ENCODE measurements around the gene PCLO. TPM values are rescaled to one million over a fixed set of nuclear protein-coding genes. Genes with fewer than 3 reads are reported as not detected.
A peak's percentile ranks its signal among the peaks of the same experiment; 100 is the strongest.

Gene PCLO
- total RNA-seq, 2 experiments from 2014 or later, result not detected

DNA sequence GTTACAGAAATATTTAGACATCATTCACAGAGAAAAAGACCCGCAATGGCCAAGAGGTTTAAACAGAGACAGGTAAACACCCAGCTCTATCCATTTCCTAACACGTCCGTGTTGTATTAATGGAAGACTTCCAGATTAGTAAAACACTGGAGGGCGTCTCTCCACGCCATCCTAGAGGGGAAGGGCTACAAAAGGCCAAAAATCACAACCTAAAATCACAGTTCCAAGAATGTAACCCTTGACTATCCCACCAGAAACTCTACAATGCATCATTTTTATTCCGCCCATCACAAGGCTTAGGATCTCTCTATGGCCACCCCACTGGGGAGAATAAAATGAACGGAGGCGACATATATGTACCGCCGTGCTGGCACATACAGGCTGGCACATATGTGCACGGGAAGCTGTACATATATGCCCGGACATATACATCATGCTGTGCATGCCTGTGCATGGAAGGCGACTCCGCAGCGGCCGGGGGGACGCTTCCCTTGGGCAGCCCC lies 734 bp downstream of the PCLO start:
- H3K36me3 Mint-ChIP-seq (ENCODE audit: low read depth), result no peaks in the 10 kb centered on the region
- no peak for DNase-seq
- TF ChIP-seq, protein P1, sequence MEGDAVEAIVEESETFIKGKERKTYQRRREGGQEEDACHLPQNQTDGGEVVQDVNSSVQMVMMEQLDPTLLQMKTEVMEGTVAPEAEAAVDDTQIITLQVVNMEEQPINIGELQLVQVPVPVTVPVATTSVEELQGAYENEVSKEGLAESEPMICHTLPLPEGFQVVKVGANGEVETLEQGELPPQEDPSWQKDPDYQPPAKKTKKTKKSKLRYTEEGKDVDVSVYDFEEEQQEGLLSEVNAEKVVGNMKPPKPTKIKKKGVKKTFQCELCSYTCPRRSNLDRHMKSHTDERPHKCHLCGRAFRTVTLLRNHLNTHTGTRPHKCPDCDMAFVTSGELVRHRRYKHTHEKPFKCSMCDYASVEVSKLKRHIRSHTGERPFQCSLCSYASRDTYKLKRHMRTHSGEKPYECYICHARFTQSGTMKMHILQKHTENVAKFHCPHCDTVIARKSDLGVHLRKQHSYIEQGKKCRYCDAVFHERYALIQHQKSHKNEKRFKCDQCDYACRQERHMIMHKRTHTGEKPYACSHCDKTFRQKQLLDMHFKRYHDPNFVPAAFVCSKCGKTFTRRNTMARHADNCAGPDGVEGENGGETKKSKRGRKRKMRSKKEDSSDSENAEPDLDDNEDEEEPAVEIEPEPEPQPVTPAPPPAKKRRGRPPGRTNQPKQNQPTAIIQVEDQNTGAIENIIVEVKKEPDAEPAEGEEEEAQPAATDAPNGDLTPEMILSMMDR (IDR thresholded peaks at IDR 0.05), result no peak
- ChIA-PET POLR2A (no interaction called here), CTCF (no interaction called here)
- H3K27ac Mint-ChIP-seq, result no peak overlapping the region
- no peak for ATAC-seq
- peak overlapping the region; percentile 49 for H3K4me3 Mint-ChIP-seq
- peaks cover 6% of the 10 kb centered on the region for H3K4me1 Mint-ChIP-seq (ENCODE audit: low read depth)
- intact Hi-C loops (cut with micrococcal nuclease), result no loop called here
- H3K27me3 Mint-ChIP-seq, result peaks cover 11% of the 10 kb centered on the region
- peaks cover 2% of the 10 kb centered on the region for H3K9me3 Mint-ChIP-seq

DNA sequence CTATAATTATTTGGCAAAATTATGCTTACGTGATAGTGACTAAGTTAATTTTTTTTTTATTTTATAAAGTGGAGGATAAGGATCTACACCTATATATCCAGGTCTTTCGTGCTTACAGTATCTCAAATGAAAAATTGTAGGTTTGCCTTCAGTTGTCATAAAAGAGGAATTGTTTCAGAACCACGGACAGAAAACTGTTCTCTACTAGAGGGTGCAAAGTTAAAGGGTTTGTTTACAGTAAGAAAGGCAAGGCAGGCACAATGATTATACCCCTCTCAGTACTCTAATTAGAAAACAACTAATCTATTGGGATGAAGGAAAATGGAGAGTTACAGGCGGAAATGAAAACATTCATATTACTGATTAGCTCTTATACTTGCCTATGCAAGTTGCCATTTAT lies 1.5 kb downstream of the PCLO start:
- Mint-ChIP-seq H3K27ac (no peak overlapping the region), H3K9me3 (peaks cover 2% of the 10 kb centered on the region), H3K4me3 (no peak overlapping the region), H3K36me3 (ENCODE audit: low read depth) (no peaks in the 10 kb centered on the region), H3K4me1 (ENCODE audit: low read depth) (peaks cover 6% of the 10 kb centered on the region), H3K27me3 (peaks cover 11% of the 10 kb centered on the region)
- POLR2A ChIA-PET, result no interaction called here
- DNase-seq (no peak), ATAC-seq (no peak)
- TF ChIP-seq, protein P1 (IDR thresholded peaks at IDR 0.05), result no peak
- CTCF ChIA-PET, result no interaction called here
- intact Hi-C loops (cut with micrococcal nuclease), result no loop called here

DNA sequence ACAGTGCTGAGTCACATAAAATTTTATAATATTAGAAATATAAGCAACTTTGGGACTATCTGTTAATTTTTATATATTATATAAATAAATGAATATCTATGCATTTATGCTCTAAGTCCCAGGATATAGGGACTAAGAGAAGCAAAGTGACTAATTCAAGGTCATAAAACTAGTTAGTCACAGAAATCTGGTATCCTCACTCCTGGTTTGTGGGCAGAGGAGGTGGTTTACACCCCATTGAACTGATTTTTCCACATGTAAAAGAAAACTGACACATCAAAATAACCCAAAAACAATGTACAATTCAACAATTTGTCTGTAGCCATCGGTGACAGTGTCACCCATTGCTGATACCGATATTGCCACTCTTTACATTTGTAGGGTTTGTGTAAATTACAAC lies 3.0 kb downstream of the PCLO start:
- H3K36me3 Mint-ChIP-seq (ENCODE audit: low read depth), result no peaks in the 10 kb centered on the region
- intact Hi-C loops (cut with micrococcal nuclease), result no loop called here
- H3K4me1 Mint-ChIP-seq (ENCODE audit: low read depth), result peaks cover 6% of the 10 kb centered on the region
- no peak overlapping the region for H3K4me3 Mint-ChIP-seq
- DNase-seq (no peak), ATAC-seq (no peak)
- ChIA-PET CTCF (no interaction called here), POLR2A (no interaction called here)
- peaks cover 11% of the 10 kb centered on the region for H3K27me3 Mint-ChIP-seq
- no peak overlapping the region for H3K27ac Mint-ChIP-seq
- H3K9me3 Mint-ChIP-seq, result peaks cover 2% of the 10 kb centered on the region
- TF ChIP-seq, protein P1 (IDR thresholded peaks at IDR 0.05), result no peak

DNA sequence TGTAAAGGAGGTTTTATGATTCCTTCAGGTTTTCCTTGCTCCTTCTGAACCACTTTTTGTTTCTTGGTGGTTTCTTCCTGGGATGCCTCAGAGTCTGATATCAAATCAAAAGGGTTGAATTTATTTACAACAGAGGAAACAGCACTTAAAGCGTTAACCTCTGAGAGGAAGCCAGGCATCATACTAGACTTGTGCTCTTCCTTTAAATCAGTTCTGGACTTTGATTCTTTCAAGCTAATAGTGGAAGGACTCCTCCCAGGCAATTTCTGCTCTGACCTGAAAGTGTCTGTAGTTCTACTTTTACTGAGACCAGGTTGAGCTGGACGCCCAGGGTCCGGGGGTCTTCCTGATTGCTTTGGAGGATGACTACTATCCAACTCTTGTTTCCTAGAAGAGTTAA lies 6.7 kb downstream of the PCLO start:
- intact Hi-C loops (cut with micrococcal nuclease), result no loop called here
- Mint-ChIP-seq H3K27me3 (no peaks in the 10 kb centered on the region), H3K27ac (no peak overlapping the region), H3K9me3 (no peaks in the 10 kb centered on the region), H3K4me3 (no peak overlapping the region), H3K36me3 (ENCODE audit: low read depth) (no peaks in the 10 kb centered on the region), H3K4me1 (ENCODE audit: low read depth) (no peaks in the 10 kb centered on the region)
- ATAC-seq (no peak), DNase-seq (no peak)
- TF ChIP-seq, protein P1 (IDR thresholded peaks at IDR 0.05), result no peak
- ChIA-PET CTCF (no interaction called here), POLR2A (no interaction called here)

DNA sequence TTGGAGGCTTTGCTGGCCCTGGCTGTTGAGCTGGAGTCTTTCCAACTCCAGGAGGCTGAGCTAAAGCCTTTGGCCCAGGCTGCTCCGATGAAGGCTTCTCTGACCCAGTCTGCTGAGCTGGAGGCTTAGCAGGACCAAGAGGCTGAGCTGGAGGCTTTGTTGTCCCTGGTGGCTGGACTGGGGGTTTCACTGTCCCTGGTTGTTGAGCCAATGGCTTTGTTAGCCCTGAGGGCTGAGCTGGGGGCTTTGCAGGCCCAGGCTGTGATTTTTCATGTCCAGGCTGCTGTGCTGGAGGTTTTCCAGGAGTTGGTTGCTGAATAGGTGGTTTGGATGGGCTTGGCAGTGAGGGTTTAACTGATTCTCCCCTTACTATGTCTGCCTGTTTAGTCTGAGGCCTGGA lies 7.3 kb downstream of the PCLO start:
- Mint-ChIP-seq H3K27me3 (no peaks in the 10 kb centered on the region), H3K4me1 (ENCODE audit: low read depth) (no peaks in the 10 kb centered on the region), H3K27ac (no peak overlapping the region), H3K36me3 (ENCODE audit: low read depth) (no peaks in the 10 kb centered on the region), H3K4me3 (no peak overlapping the region), H3K9me3 (no peaks in the 10 kb centered on the region)
- ATAC-seq (no peak), DNase-seq (no peak)
- TF ChIP-seq, protein P1 (IDR thresholded peaks at IDR 0.05), result no peak
- intact Hi-C loops (cut with micrococcal nuclease), result no loop called here
- ChIA-PET POLR2A (no interaction called here), CTCF (no interaction called here)
